ENCODE results near the gene EIF4EBP2. TPM values are rescaled to one million over a fixed set of nuclear protein-coding genes. Genes with fewer than 3 reads are reported as not detected.
A peak's percentile ranks its signal among the peaks of the same experiment; 100 is the strongest.

The EIF4EBP2 gene
- total RNA-seq, 1 donor from 2014 or later: 146 TPM

- H3K27me3 Mint-ChIP-seq (ENCODE audit: unreplicated experiment): peaks cover 8% of the 10 kb centered on the region
- no peak for DNase-seq (ENCODE audit: low spot score)
- no peak overlapping the region for H3K4me3 Mint-ChIP-seq (ENCODE audit: unreplicated experiment)
- no peak overlapping the region for H3K27ac Mint-ChIP-seq (ENCODE audit: unreplicated experiment)
- peaks cover 5% of the 10 kb centered on the region for H3K4me1 Mint-ChIP-seq (ENCODE audit: unreplicated experiment)
- no peaks in the 10 kb centered on the region for H3K36me3 Mint-ChIP-seq (ENCODE audit: low read depth, unreplicated experiment)
- no peaks in the 10 kb centered on the region for H3K9me3 Mint-ChIP-seq (ENCODE audit: unreplicated experiment)
- no peak for TF ChIP-seq CTCF (IDR thresholded peaks at IDR 0.05; ENCODE audit: unreplicated experiment)
Measured at GRCh38 chr10:70445718-70446657, 42.0 kb downstream of the EIF4EBP2 start.

- Mint-ChIP-seq H3K27me3 (ENCODE audit: unreplicated experiment) (no peaks in the 10 kb centered on the region), H3K4me3 (ENCODE audit: unreplicated experiment) (peak overlapping the region; percentile 3), H3K36me3 (ENCODE audit: low read depth, unreplicated experiment) (no peaks in the 10 kb centered on the region), H3K4me1 (ENCODE audit: unreplicated experiment) (no peaks in the 10 kb centered on the region), H3K9me3 (ENCODE audit: unreplicated experiment) (no peaks in the 10 kb centered on the region), H3K27ac (ENCODE audit: unreplicated experiment) (no peak overlapping the region)
- DNase-seq (ENCODE audit: low spot score): no peak
- no peak for TF ChIP-seq CTCF (IDR thresholded peaks at IDR 0.05; ENCODE audit: unreplicated experiment)
Measured at GRCh38 chr10:70448236-70448635, 44.3 kb downstream of the EIF4EBP2 start.

- Mint-ChIP-seq H3K27me3 (ENCODE audit: unreplicated experiment) (peaks cover 10% of the 10 kb centered on the region), H3K9me3 (ENCODE audit: unreplicated experiment) (no peaks in the 10 kb centered on the region), H3K36me3 (ENCODE audit: low read depth, unreplicated experiment) (peaks cover under 1% of the 10 kb centered on the region), H3K27ac (ENCODE audit: unreplicated experiment) (no peak overlapping the region), H3K4me3 (ENCODE audit: unreplicated experiment) (no peak overlapping the region), H3K4me1 (ENCODE audit: unreplicated experiment) (peaks cover 10% of the 10 kb centered on the region)
- TF ChIP-seq CTCF (IDR thresholded peaks at IDR 0.05; ENCODE audit: unreplicated experiment): no peak
- DNase-seq (ENCODE audit: low spot score): no peak
Measured at GRCh38 chr10:70455213-70455630, 51.3 kb downstream of the EIF4EBP2 start.

- Mint-ChIP-seq H3K27ac (ENCODE audit: unreplicated experiment) (no peak overlapping the region), H3K4me3 (ENCODE audit: unreplicated experiment) (no peak overlapping the region), H3K27me3 (ENCODE audit: unreplicated experiment) (peaks cover 13% of the 10 kb centered on the region), H3K36me3 (ENCODE audit: low read depth, unreplicated experiment) (peaks cover 4% of the 10 kb centered on the region), H3K4me1 (ENCODE audit: unreplicated experiment) (peaks cover 17% of the 10 kb centered on the region), H3K9me3 (ENCODE audit: unreplicated experiment) (no peaks in the 10 kb centered on the region)
- no peak for TF ChIP-seq CTCF (IDR thresholded peaks at IDR 0.05; ENCODE audit: unreplicated experiment)
- DNase-seq (ENCODE audit: low spot score): no peak
Measured at GRCh38 chr10:70456164-70456563, 52.2 kb downstream of the EIF4EBP2 start.

GRCh38 chr10:70457759-70458305 lies 53.9 kb downstream of the EIF4EBP2 start:
- DNase-seq (ENCODE audit: low spot score): no peak
- Mint-ChIP-seq H3K9me3 (ENCODE audit: unreplicated experiment) (no peaks in the 10 kb centered on the region), H3K4me1 (ENCODE audit: unreplicated experiment) (peaks cover 24% of the 10 kb centered on the region), H3K27me3 (ENCODE audit: unreplicated experiment) (peaks cover 13% of the 10 kb centered on the region), H3K4me3 (ENCODE audit: unreplicated experiment) (no peak overlapping the region), H3K27ac (ENCODE audit: unreplicated experiment) (no peak overlapping the region), H3K36me3 (ENCODE audit: low read depth, unreplicated experiment) (peaks cover 4% of the 10 kb centered on the region)
- no peak for TF ChIP-seq CTCF (IDR thresholded peaks at IDR 0.05; ENCODE audit: unreplicated experiment)
